Calu3 (cell line): ENCODE results near the gene DEFB115. TPM values are rescaled to one million over a fixed set of nuclear protein-coding genes. Genes with fewer than 3 reads are reported as not detected.
"Not testable (repeated sequence)": the region's sequence is repeated elsewhere in the genome, so short reads cannot be mapped to it uniquely, and the experiment has no call there.

Source experiments
- BruUV-seq: library from RNA; stranded (reverse); fragments of 400-500 nt; replicated peaks from 2 replicates; lab custom pipeline; 2021; lab: Mats Ljungman, UMichigan
- CTCF ChIA-PET: fragments of 300-600 bp; sonication (Branson Sonifier 250); formaldehyde crosslinking; loops from one replicate; lab custom pipeline; 2022; ENCODE audit warnings: antibody characterized with exemption; lab: Charles Lee
- DNase-seq: peaks from one replicate; pipeline ENCODE4 v3.0.0; 2022
- H3K27ac Mint-ChIP-seq: one replicate; pipeline ENCODE4 v1.8.0; 2022; ENCODE audit warnings: mixed read lengths; ENCODE audit not compliant: unreplicated experiment
- H3K27me3 Mint-ChIP-seq: one replicate; pipeline ENCODE4 v1.8.0; 2022; ENCODE audit warnings: mixed read lengths; ENCODE audit not compliant: unreplicated experiment
- H3K36me3 Mint-ChIP-seq: one replicate; pipeline ENCODE4 v1.8.0; 2022; ENCODE audit warnings: mild to moderate bottlenecking, moderate library complexity, mixed read lengths; ENCODE audit not compliant: insufficient read depth, unreplicated experiment
- H3K4me1 Mint-ChIP-seq: one replicate; pipeline ENCODE4 v1.8.0; 2022; ENCODE audit warnings: mild to moderate bottlenecking, low read depth, mixed read lengths; ENCODE audit not compliant: unreplicated experiment
- H3K4me3 Mint-ChIP-seq: one replicate; pipeline ENCODE4 v1.8.0; 2022; ENCODE audit warnings: mild to moderate bottlenecking, low read depth, moderate library complexity, mixed read lengths; ENCODE audit not compliant: unreplicated experiment
- H3K9me3 Mint-ChIP-seq: one replicate; pipeline ENCODE4 v1.8.0; 2022; ENCODE audit warnings: low read depth, mixed read lengths; ENCODE audit not compliant: unreplicated experiment
- CTCF ChIP-seq: fragments of 200-600 bp; IDR thresholded peaks from one replicate; pipeline ENCODE4 v1.8.0; 2022; ENCODE audit warnings: antibody characterized with exemption; ENCODE audit not compliant: unreplicated experiment
- intact Hi-C: fragments of 100-400 bp; cut with micrococcal nuclease; formaldehyde crosslinking; loops from one replicate; pipeline ENCODE4 v1.10.0; 2022; ENCODE audit not compliant: unreplicated experiment
- total RNA-seq: library from RNA; stranded (reverse); gene quantifications from 2 replicates; pipeline ENCODE4 v1.2.3, GENCODE V29; 2022

Gene DEFB115
- total RNA-seq, 1 experiment from 2014 or later, result not detected

GRCh38 chr20:31256959-31257358, 505 bp upstream of the DEFB115 start:
- intact Hi-C loops, result no loop called here
- no peaks in the 10 kb centered on the region for H3K9me3 Mint-ChIP-seq

GRCh38 chr20:31260326-31260932, 3.0 kb downstream of the DEFB115 start:
- no TSS peak for BruUV-seq
- H3K27me3 Mint-ChIP-seq, result peaks cover 14% of the 10 kb centered on the region
- no peaks in the 10 kb centered on the region for H3K4me1 Mint-ChIP-seq
- H3K36me3 Mint-ChIP-seq, result no peaks in the 10 kb centered on the region
- peak; percentile 48 for DNase-seq
- no peak overlapping the region for H3K4me3 Mint-ChIP-seq
- intact Hi-C loops, result no loop called here
- no peaks in the 10 kb centered on the region for H3K9me3 Mint-ChIP-seq
- no peak overlapping the region for H3K27ac Mint-ChIP-seq
- CTCF ChIA-PET, result interaction anchor here (0.8 to 1.7 kb wide), 6 partner anchors 9 to 1727 kb away, joined by 3 to 9 read pairs (median 3); no protein-coding TSS in a partner anchor
- peak; percentile 78 for TF ChIP-seq CTCF

More at GRCh38 chr20:31256959-31257358, 505 bp upstream of the DEFB115 start:
- DNase-seq, result no peak
- no peak for TF ChIP-seq CTCF
- CTCF ChIA-PET, result no interaction called here
- Mint-ChIP-seq H3K4me1 (no peaks in the 10 kb centered on the region), H3K36me3 (no peaks in the 10 kb centered on the region), H3K4me3 (no peak overlapping the region), H3K27ac (no peak overlapping the region), H3K27me3 (peaks cover 14% of the 10 kb centered on the region)
- BruUV-seq, result no TSS peak

- no peak for TF ChIP-seq CTCF
- Mint-ChIP-seq H3K36me3 (no peaks in the 10 kb centered on the region), H3K27ac (no peak overlapping the region), H3K9me3 (peaks cover 8% of the 10 kb centered on the region), H3K27me3 (no peaks in the 10 kb centered on the region), H3K4me1 (no peaks in the 10 kb centered on the region), H3K4me3 (no peak overlapping the region)
- CTCF ChIA-PET, result no interaction called here
- BruUV-seq, result no TSS peak
- no peak for DNase-seq
- intact Hi-C loops, result no loop called here
Observed at GRCh38 chr20:31274441-31274840, 17.0 kb downstream of the DEFB115 start.

- intact Hi-C loops, result no loop called here
- Mint-ChIP-seq H3K4me3 (no peak overlapping the region), H3K4me1 (no peaks in the 10 kb centered on the region), H3K9me3 (peaks cover 3% of the 10 kb centered on the region), H3K27ac (no peak overlapping the region), H3K36me3 (no peaks in the 10 kb centered on the region), H3K27me3 (no peaks in the 10 kb centered on the region)
- BruUV-seq, result no TSS peak
- no peak for TF ChIP-seq CTCF
- no peak for DNase-seq
- CTCF ChIA-PET, result interaction anchor here (0.7 kb wide), 1 partner anchor 51 kb away, joined by 3 read pairs; no protein-coding TSS in a partner anchor
Observed at GRCh38 chr20:31278178-31278577, 20.7 kb downstream of the DEFB115 start.

- H3K4me1 Mint-ChIP-seq, H3K27ac Mint-ChIP-seq, H3K4me3 Mint-ChIP-seq, H3K27me3 Mint-ChIP-seq, H3K36me3 Mint-ChIP-seq, CTCF ChIA-PET, H3K9me3 Mint-ChIP-seq, intact Hi-C loops, BruUV-seq, DNase-seq: not testable (repeated sequence)
Observed at GRCh38 chr20:31284964-31285363, 27.5 kb downstream of the DEFB115 start.
